SK-N-SH treated with all-trans-retinoic acid at 6 μM for 48 hours (cell line): ENCODE results near the gene MMP15.
"Not testable (repeated sequence)": the region's sequence is repeated elsewhere in the genome, so short reads cannot be mapped to it uniquely, and the experiment has no call there.

Experiments
- ATAC-seq: fragments of 200-7000 bp; cut with Tn5 transposase; 3 replicates; pipeline ENCODE4 v1.9.1; 2020; ENCODE audit warnings: mild to moderate bottlenecking, moderate library complexity
- ARNTL ChIP-seq: fragments of 450-650 bp; formaldehyde crosslinking; IDR thresholded peaks from 2 replicates; pipeline ENCODE4 v1.5.0; 2020; ENCODE audit warnings: low read depth, mild to moderate bottlenecking, moderate library complexity, borderline replicate concordance
- BACH2 ChIP-seq: fragments of 250-450 bp; sonication (Bioruptor Pico); IDR thresholded peaks from 2 replicates; pipeline ENCODE4 v1.9.0; 2021; ENCODE audit warnings: mild to moderate bottlenecking, borderline replicate concordance
- CREB5 ChIP-seq: fragments of 250-450 bp; sonication (Bioruptor Pico); IDR thresholded peaks from 2 replicates; pipeline ENCODE4 v1.5.1; 2020; ENCODE audit warnings: low read depth, mild to moderate bottlenecking, moderate library complexity
- CSDC2 ChIP-seq: fragments of 250-450 bp; sonication (Bioruptor Pico); IDR thresholded peaks from 2 replicates; pipeline ENCODE4 v1.5.0; 2020; ENCODE audit warnings: mild to moderate bottlenecking, moderate library complexity
- ESRRG ChIP-seq: fragments of 250-450 bp; sonication (Bioruptor Pico); IDR thresholded peaks from 2 replicates; pipeline ENCODE4 v1.6.1; 2021; ENCODE audit warnings: mild to moderate bottlenecking
- GLIS3 ChIP-seq: fragments of 250-450 bp; sonication (Bioruptor Pico); IDR thresholded peaks from 2 replicates; pipeline ENCODE4 v1.5.0; 2020; ENCODE audit warnings: mild to moderate bottlenecking, moderate library complexity
- ISL1 ChIP-seq: fragments of 250-450 bp; sonication (Bioruptor Pico); IDR thresholded peaks from 2 replicates; pipeline ENCODE4 v2.1.2; 2022; ENCODE audit warnings: mild to moderate bottlenecking, moderate library complexity
- OSR1 ChIP-seq: fragments of 250-450 bp; sonication (Bioruptor Pico); IDR thresholded peaks from 2 replicates; pipeline ENCODE4 v1.8.0; 2022; ENCODE audit warnings: moderate library complexity, mild to moderate bottlenecking, inconsistent platforms
- PATZ1 ChIP-seq: fragments of 250-450 bp; sonication (Bioruptor Pico); IDR thresholded peaks from 2 replicates; pipeline ENCODE4 v1.8.0; 2020; ENCODE audit warnings: mild to moderate bottlenecking, moderate library complexity, borderline replicate concordance
- POU6F1 ChIP-seq: fragments of 250-450 bp; sonication (Bioruptor Pico); IDR thresholded peaks from 2 replicates; pipeline ENCODE4 v1.8.0; 2021; ENCODE audit warnings: low read depth, mild to moderate bottlenecking, moderate library complexity, borderline replicate concordance
- PPARA ChIP-seq: fragments of 250-450 bp; sonication (Bioruptor Pico); IDR thresholded peaks from 2 replicates; pipeline ENCODE4 v1.5.0; 2020; ENCODE audit warnings: mild to moderate bottlenecking, borderline replicate concordance
- RARB ChIP-seq: fragments of 250-450 bp; sonication (Bioruptor Pico); IDR thresholded peaks from 2 replicates; pipeline ENCODE4 v1.8.0; 2021; ENCODE audit warnings: mild to moderate bottlenecking, moderate library complexity
- SNAI2 ChIP-seq: fragments of 250-450 bp; sonication (Bioruptor Pico); IDR thresholded peaks from 2 replicates; pipeline ENCODE4 v1.5.0; 2020; ENCODE audit warnings: mild to moderate bottlenecking, moderate library complexity
- TSHZ2 ChIP-seq: fragments of 250-450 bp; sonication (Bioruptor Pico); IDR thresholded peaks from 2 replicates; pipeline ENCODE4 v1.5.0; 2020; ENCODE audit warnings: mild to moderate bottlenecking, moderate library complexity
- ZC3H10 ChIP-seq: fragments of 250-450 bp; sonication (Bioruptor Pico); IDR thresholded peaks from 2 replicates; pipeline ENCODE4 v1.5.1; 2021; ENCODE audit warnings: mild to moderate bottlenecking, moderate library complexity
- ZFP3 ChIP-seq: fragments of 250-450 bp; sonication (Bioruptor Pico); IDR thresholded peaks from 2 replicates; pipeline ENCODE4 v1.5.0; 2020; ENCODE audit warnings: mild to moderate bottlenecking, moderate library complexity
- ZNF565 ChIP-seq: fragments of 450-650 bp; formaldehyde crosslinking; conservative IDR thresholded peaks from 2 replicates; pipeline ENCODE4 v1.5.0; 2020; ENCODE audit warnings: low read depth, mild to moderate bottlenecking, moderate library complexity
- ZNF70 ChIP-seq: fragments of 450-650 bp; formaldehyde crosslinking; IDR thresholded peaks from 2 replicates; pipeline ENCODE4 v1.5.0; 2020; ENCODE audit warnings: mild to moderate bottlenecking, moderate library complexity

Gene MMP15

GRCh38 chr16:58062821-58063220 is 37.3 kb downstream of the MMP15 start:
- ATAC-seq: no peak
- no peak for TF ChIP-seq ISL1
- TF ChIP-seq PPARA (CRISPR knock-in tag): no peak
- TF ChIP-seq ESRRG (CRISPR knock-in tag): no peak
- no peak for TF ChIP-seq ZNF70 (CRISPR knock-in tag)
- no peak for TF ChIP-seq ZC3H10
- no peak for TF ChIP-seq CSDC2
- no peak for TF ChIP-seq ARNTL (CRISPR knock-in tag)

- no peak for TF ChIP-seq ARNTL (CRISPR knock-in tag)
- TF ChIP-seq SNAI2: no peak
- TF ChIP-seq BACH2: no peak
- no peak for TF ChIP-seq ZC3H10
- TF ChIP-seq ZNF70 (CRISPR knock-in tag): no peak
- TF ChIP-seq PATZ1 (CRISPR knock-in tag): no peak
- no peak for TF ChIP-seq OSR1 (CRISPR knock-in tag)
- no peak for TF ChIP-seq ISL1
- no peak for TF ChIP-seq CSDC2
- no peak for TF ChIP-seq POU6F1 (CRISPR knock-in tag)
- no peak for TF ChIP-seq RARB (CRISPR knock-in tag)
- no peak for TF ChIP-seq TSHZ2
- no peak for TF ChIP-seq ZNF565 (CRISPR knock-in tag)
- no peak for TF ChIP-seq ESRRG (CRISPR knock-in tag)
- TF ChIP-seq ZFP3: no peak
- TF ChIP-seq CREB5 (CRISPR knock-in tag): no peak
- no peak for TF ChIP-seq GLIS3 (CRISPR knock-in tag)
- ATAC-seq: no peak
Observed at GRCh38 chr16:58063377-58064076, 38.0 kb downstream of the MMP15 start.

- no peak for ATAC-seq
- TF ChIP-seq ESRRG (CRISPR knock-in tag) (no peak), PATZ1 (CRISPR knock-in tag) (no peak), CREB5 (CRISPR knock-in tag) (no peak), OSR1 (CRISPR knock-in tag) (no peak)
- TF ChIP-seq, all 23 proteins: peak for 0
Observed at GRCh38 chr16:58070585-58070984, 45.0 kb downstream of the MMP15 start.

GRCh38 chr16:58072134-58072533 is 46.6 kb downstream of the MMP15 start:
- not testable (repeated sequence) for ATAC-seq

GRCh38 chr16:58073086-58073485 is 47.5 kb downstream of the MMP15 start:
- not testable (repeated sequence) for ATAC-seq
